Endothelial cell of hepatic sinusoid (primary cell): ENCODE results near the gene RSAD2.

Source experiments
- in situ Hi-C: cut with HindIII; loops from 2 replicates; pipeline ENCODE4 v1.10.0; 2017; ENCODE audit warnings: low sequenced_read_pairs

The RSAD2 gene

GRCh38 chr2:6863792-6864191, 13.8 kb upstream of the RSAD2 start:
- in situ Hi-C loops: no loop called here

- in situ Hi-C loops: no loop called here
Measured at GRCh38 chr2:6864231-6864754, 13.3 kb upstream of the RSAD2 start.

- in situ Hi-C loops: no loop called here
Measured at GRCh38 chr2:6864923-6865345, 12.6 kb upstream of the RSAD2 start.

GRCh38 chr2:6865346-6866274, 12.0 kb upstream of the RSAD2 start, which contains the start of gene CMPK2:
Gene CMPK2, minus strand, starts transcription at chr2:6865907. Its CDS starts 211 bp downstream, at chr2:6865696.
- in situ Hi-C loops: no loop called here

- in situ Hi-C loops: no loop called here
Measured at GRCh38 chr2:6866275-6866671, 11.3 kb upstream of the RSAD2 start.

GRCh38 chr2:6866982-6867381, 10.6 kb upstream of the RSAD2 start:
- in situ Hi-C loops: no loop called here

GRCh38 chr2:6872394-6872793, 5.2 kb upstream of the RSAD2 start:
- in situ Hi-C loops: no loop called here

GRCh38 chr2:6874032-6874431, 3.5 kb upstream of the RSAD2 start:
- in situ Hi-C loops: no loop called here

GRCh38 chr2:6876309-6876708, 1.3 kb upstream of the RSAD2 start:
- in situ Hi-C loops: no loop called here

GRCh38 chr2:6878549-6878948, 972 bp downstream of the RSAD2 start:
- in situ Hi-C loops: no loop called here

- in situ Hi-C loops: no loop called here
Measured at GRCh38 chr2:6879011-6879410, 1.4 kb downstream of the RSAD2 start.

- in situ Hi-C loops: no loop called here
Measured at GRCh38 chr2:6880200-6880733, 2.7 kb downstream of the RSAD2 start.

- in situ Hi-C loops: no loop called here
Measured at GRCh38 chr2:6881046-6881445, 3.5 kb downstream of the RSAD2 start.

GRCh38 chr2:6881516-6881915, 3.9 kb downstream of the RSAD2 start:
- in situ Hi-C loops: no loop called here

- in situ Hi-C loops: no loop called here
Measured at GRCh38 chr2:6883448-6884122, 6.0 kb downstream of the RSAD2 start.

- in situ Hi-C loops: no loop called here
Measured at GRCh38 chr2:6885551-6885950, 8.0 kb downstream of the RSAD2 start.

- in situ Hi-C loops: no loop called here
Measured at GRCh38 chr2:6885968-6886367, 8.4 kb downstream of the RSAD2 start.

GRCh38 chr2:6887751-6888192, 10.2 kb downstream of the RSAD2 start:
- in situ Hi-C loops: no loop called here

GRCh38 chr2:6888724-6889123, 11.1 kb downstream of the RSAD2 start:
- in situ Hi-C loops: no loop called here

GRCh38 chr2:6893876-6894482, 16.4 kb downstream of the RSAD2 start:
- in situ Hi-C loops: no loop called here
